CD4-positive, alpha-beta T cell (primary cell): ENCODE data around the gene ARHGEF19. TPM values are rescaled to one million over a fixed set of nuclear protein-coding genes. Genes with fewer than 3 reads are reported as not detected.

Experiments
- ATAC-seq: fragments of 200-7000 bp; cut with Tn5 transposase; one replicate; pipeline ENCODE4 v1.10.0; 2022; ENCODE audit warnings: mild to moderate bottlenecking; ENCODE audit not compliant: poor library complexity
- CTCF ChIA-PET: fragments of 350-600 bp; sonication (Branson Sonifier 250); formaldehyde crosslinking; loops from one replicate; lab custom pipeline; 2021; ENCODE audit warnings: antibody characterized with exemption, inconsistent platforms; lab: Charles Lee
- POLR2A ChIA-PET: fragments of 350-600 bp; sonication (Branson Sonifier 250); formaldehyde crosslinking; loops from one replicate; lab custom pipeline; 2021; ENCODE audit warnings: antibody characterized with exemption, inconsistent platforms; lab: Charles Lee
- DNase-seq, 14 experiments: peaks; one replicate each; pipeline ENCODE4 v3.0.0-alpha.2; 2013 to 2020; ENCODE audit warnings: mixed read lengths in 2 of 14
- H3K27ac ChIP-seq, 2 donors: one replicate each; pipeline versions ENCODE4 v1.5.1 to v1.7.0; 2013; ENCODE audit warnings: low read length in 2 of 2, low read depth in 1 of 2, mild to moderate bottlenecking in 1 of 2
- H3K27me3 ChIP-seq, 2 experiments: 1 replicate in 1 of 2; 2 replicates in 1 of 2; pipeline versions ENCODE4 v1.6.1 to v1.7.0; 2013; ENCODE audit warnings: low read length in 2 of 2, control low read depth in 1 of 2, mild to moderate bottlenecking in 1 of 2, moderate library complexity in 1 of 2; ENCODE audit not compliant: insufficient read depth in 2 of 2, control insufficient read depth in 1 of 2
- H3K36me3 ChIP-seq: one replicate; pipeline ENCODE4 v1.6.1; 2013; ENCODE audit warnings: low read length, control low read depth; ENCODE audit not compliant: insufficient read depth
- H3K4me1 ChIP-seq: one replicate; pipeline ENCODE4 v1.6.1; 2013; ENCODE audit warnings: low read length, control low read depth; ENCODE audit not compliant: insufficient read depth
- H3K4me3 ChIP-seq: one replicate; pipeline ENCODE4 v1.5.1; 2013; ENCODE audit warnings: mild to moderate bottlenecking, low read length, moderate library complexity
- H3K9me3 ChIP-seq, 2 experiments: 1 replicate in 1 of 2; 2 replicates in 1 of 2; pipeline versions ENCODE4 v1.6.1 to v1.7.0; 2013; ENCODE audit warnings: low read length in 2 of 2, mild to moderate bottlenecking in 2 of 2, control low read depth in 1 of 2, moderate library complexity in 1 of 2; ENCODE audit not compliant: control insufficient read depth in 1 of 2, insufficient read depth in 1 of 2
- H3K27ac Mint-ChIP-seq: one replicate; pipeline ENCODE4 v1.8.0; 2020; ENCODE audit warnings: mixed read lengths
- H3K27me3 Mint-ChIP-seq: one replicate; pipeline ENCODE4 v1.8.0; 2021; ENCODE audit warnings: mixed read lengths
- H3K36me3 Mint-ChIP-seq: one replicate; pipeline ENCODE4 v1.8.0; 2021; ENCODE audit warnings: low read depth, mixed read lengths
- H3K4me1 Mint-ChIP-seq: one replicate; pipeline ENCODE4 v1.8.0; 2021; ENCODE audit warnings: low read depth, mixed read lengths
- H3K4me3 Mint-ChIP-seq: one replicate; pipeline ENCODE4 v1.8.0; 2020; ENCODE audit warnings: mild to moderate bottlenecking, mixed read lengths
- H3K9me3 Mint-ChIP-seq: one replicate; pipeline ENCODE4 v1.8.0; 2020; ENCODE audit warnings: mixed read lengths
- intact Hi-C, 2 experiments: fragments of 100-400 bp; cut with DNase I in 1 of 2; cut with micrococcal nuclease in 1 of 2; formaldehyde crosslinking; loops; one replicate each; pipeline versions ENCODE4 v1.15.1 to v1.9.0; 2023 to 2025; cut with DNase I, micrococcal nuclease
- total RNA-seq, 174 experiments: library from RNA in 2 of 174; stranded (reverse) in 2 of 174; gene quantifications; one replicate each; pipeline ENCODE4 v1.2.3 and lab custom pipeline; 2021 to 2026
- TF ChIP-seq, protein P1 (sequence below): fragments of 200-600 bp; IDR thresholded peaks from one replicate; pipeline ENCODE4 v1.8.0; 2022; ENCODE audit warnings: antibody characterized with exemption, mild to moderate bottlenecking

The ARHGEF19 gene
- total RNA-seq, 2 experiments from 2014 or later = 3.8 to 5.8 TPM

DNA sequence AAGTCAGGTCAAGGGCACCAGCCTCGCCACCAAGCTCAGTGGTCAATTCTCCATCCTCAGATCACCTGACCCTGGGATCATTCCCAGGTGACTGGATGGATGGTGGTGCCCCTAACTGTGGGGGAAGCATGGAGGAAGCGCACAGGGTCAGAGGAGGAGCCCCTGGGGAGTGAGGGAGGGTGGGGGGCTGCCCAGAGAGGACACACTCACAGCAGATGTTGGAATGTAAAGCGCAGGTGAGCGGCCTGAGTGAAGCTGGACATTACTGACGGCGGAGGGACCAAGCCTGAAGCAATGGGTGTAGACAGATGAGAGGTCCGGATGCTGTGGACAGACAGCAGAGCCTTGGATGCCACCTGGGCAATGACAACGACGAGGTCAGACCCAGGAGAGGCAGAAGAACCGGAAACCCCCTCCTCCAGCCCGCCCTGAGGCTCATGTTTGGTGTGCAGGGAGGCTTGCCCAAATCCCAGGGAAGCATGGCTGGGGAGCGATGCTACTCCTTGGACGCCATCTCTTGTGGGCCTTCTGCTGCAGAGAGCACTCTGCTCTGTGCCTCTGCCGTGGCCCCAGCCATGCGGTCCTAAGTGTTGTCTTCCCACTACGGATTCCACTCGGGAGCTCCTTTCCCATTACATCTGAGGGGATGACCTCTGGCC, 30.2 kb upstream of the ARHGEF19 start:
- Histone ChIP-seq H3K4me3 (no peak overlapping the region), H3K4me1 (peaks cover 13% of the 10 kb centered on the region), H3K36me3 (peaks cover 7% of the 10 kb centered on the region), H3K27me3 (no peaks in the 10 kb centered on the region), H3K27ac (no peak overlapping the region), H3K9me3 (no peaks in the 10 kb centered on the region)
- H3K27me3 Mint-ChIP-seq = no peaks in the 10 kb centered on the region
- H3K4me1 Mint-ChIP-seq = peaks cover 9% of the 10 kb centered on the region
- POLR2A ChIA-PET = no interaction called here
- DNase-seq = no peak
- H3K9me3 Mint-ChIP-seq = no peaks in the 10 kb centered on the region
- TF ChIP-seq, protein P1, sequence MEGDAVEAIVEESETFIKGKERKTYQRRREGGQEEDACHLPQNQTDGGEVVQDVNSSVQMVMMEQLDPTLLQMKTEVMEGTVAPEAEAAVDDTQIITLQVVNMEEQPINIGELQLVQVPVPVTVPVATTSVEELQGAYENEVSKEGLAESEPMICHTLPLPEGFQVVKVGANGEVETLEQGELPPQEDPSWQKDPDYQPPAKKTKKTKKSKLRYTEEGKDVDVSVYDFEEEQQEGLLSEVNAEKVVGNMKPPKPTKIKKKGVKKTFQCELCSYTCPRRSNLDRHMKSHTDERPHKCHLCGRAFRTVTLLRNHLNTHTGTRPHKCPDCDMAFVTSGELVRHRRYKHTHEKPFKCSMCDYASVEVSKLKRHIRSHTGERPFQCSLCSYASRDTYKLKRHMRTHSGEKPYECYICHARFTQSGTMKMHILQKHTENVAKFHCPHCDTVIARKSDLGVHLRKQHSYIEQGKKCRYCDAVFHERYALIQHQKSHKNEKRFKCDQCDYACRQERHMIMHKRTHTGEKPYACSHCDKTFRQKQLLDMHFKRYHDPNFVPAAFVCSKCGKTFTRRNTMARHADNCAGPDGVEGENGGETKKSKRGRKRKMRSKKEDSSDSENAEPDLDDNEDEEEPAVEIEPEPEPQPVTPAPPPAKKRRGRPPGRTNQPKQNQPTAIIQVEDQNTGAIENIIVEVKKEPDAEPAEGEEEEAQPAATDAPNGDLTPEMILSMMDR = no peak
- H3K27ac Mint-ChIP-seq = no peak overlapping the region
- CTCF ChIA-PET = interaction anchor here (3.3 kb wide), 1 partner anchor 164 kb away, joined by 16 read pairs; no protein-coding TSS in a partner anchor
- H3K4me3 Mint-ChIP-seq = no peak overlapping the region
- intact Hi-C loops = no loop called here
- ATAC-seq = no peak
- H3K36me3 Mint-ChIP-seq = peaks cover 7% of the 10 kb centered on the region

DNA sequence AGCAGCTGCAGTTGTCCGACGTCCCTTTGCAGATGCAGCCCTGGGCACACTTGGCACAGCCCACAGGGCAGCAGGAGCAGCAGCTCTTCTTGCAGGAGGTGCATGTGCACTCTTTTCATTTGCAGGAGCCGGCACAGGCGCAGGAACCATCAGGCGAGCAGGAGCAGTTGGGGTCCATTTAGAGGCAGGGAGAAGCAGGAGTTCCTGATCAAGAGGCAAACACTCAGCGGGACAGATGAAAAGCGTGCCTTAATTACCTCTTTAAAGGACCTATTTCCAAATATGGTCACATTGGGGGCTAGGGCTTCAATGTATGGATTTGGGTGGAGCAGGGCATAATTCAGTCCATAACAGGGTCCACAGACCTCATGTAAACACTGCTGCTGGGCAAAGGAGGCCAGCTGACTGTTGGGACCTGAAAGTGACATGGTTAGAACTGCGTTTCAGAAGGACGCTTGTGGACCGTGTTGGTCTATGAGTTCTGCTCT, 28.8 kb upstream of the ARHGEF19 start:
- Mint-ChIP-seq H3K27ac (no peak overlapping the region), H3K36me3 (peaks cover 2% of the 10 kb centered on the region), H3K9me3 (no peaks in the 10 kb centered on the region), H3K4me3 (no peak overlapping the region), H3K4me1 (peaks cover 19% of the 10 kb centered on the region), H3K27me3 (no peaks in the 10 kb centered on the region)
- no peaks in the 10 kb centered on the region for H3K9me3 ChIP-seq
- intact Hi-C loops = no loop called here
- ChIA-PET CTCF (no interaction called here), POLR2A (no interaction called here)
- TF ChIP-seq, protein P1 = no peak
- H3K27me3 ChIP-seq = no peaks in the 10 kb centered on the region
- no peak overlapping the region for H3K27ac ChIP-seq
- DNase-seq = no peak
- peaks cover 25% of the 10 kb centered on the region for H3K4me1 ChIP-seq
- no peak for ATAC-seq
- no peak overlapping the region for H3K4me3 ChIP-seq
- no peaks in the 10 kb centered on the region for H3K36me3 ChIP-seq

- H3K4me3 Mint-ChIP-seq = peak overlapping the region; percentile 20
- H3K9me3 ChIP-seq = no peaks in the 10 kb centered on the region
- no peaks in the 10 kb centered on the region for H3K27me3 Mint-ChIP-seq
- TF ChIP-seq, protein P1 = no peak
- H3K27me3 ChIP-seq = no peaks in the 10 kb centered on the region
- H3K4me3 ChIP-seq = no peak overlapping the region
- H3K4me1 ChIP-seq = peaks cover 30% of the 10 kb centered on the region
- H3K27ac Mint-ChIP-seq = no peak overlapping the region
- H3K36me3 Mint-ChIP-seq = peaks cover 5% of the 10 kb centered on the region
- peaks cover 26% of the 10 kb centered on the region for H3K4me1 Mint-ChIP-seq
- DNase-seq = no peak
- no peak overlapping the region for H3K27ac ChIP-seq
- H3K36me3 ChIP-seq = no peaks in the 10 kb centered on the region
- no peaks in the 10 kb centered on the region for H3K9me3 Mint-ChIP-seq
- POLR2A ChIA-PET = no interaction called here
- ATAC-seq = no peak
- intact Hi-C loops = loop anchor here (5.0 to 10.0 kb wide), 2 partner anchors 125 to 718 kb away; partner anchors contain the start of genes CASP9 (in 1 of the 2) and SZRD1 (in 1 of the 2)
- CTCF ChIA-PET = no interaction called here
Observed at GRCh38 chr1:16239972-16240491, 27.6 kb upstream of the ARHGEF19 start.
